GM23338 (cell line): ENCODE results near the gene SLC24A5. TPM values are rescaled to one million over a fixed set of nuclear protein-coding genes. Genes with fewer than 3 reads are reported as not detected.
A peak's percentile ranks its signal among the peaks of the same experiment; 100 is the strongest.

Source experiments
- ATAC-seq: fragments of 200-7000 bp; cut with Tn5 transposase; 3 replicates; pipeline ENCODE4 v1.9.1; 2020
- DNase-seq: peaks from one replicate; pipeline ENCODE4 v3.0.0-alpha.2; 2015; ENCODE audit warnings: low spot score
- H2AFZ ChIP-seq: fragments of 200-600 bp; sonication (generic); 2 replicates; pipeline ENCODE4 v1.8.0; 2016; ENCODE audit warnings: antibody characterized with exemption, mild to moderate bottlenecking, moderate library complexity
- H3F3A ChIP-seq: fragments of 200-600 bp; sonication (generic); replicated peaks from 2 replicates; pipeline ENCODE4 v1.8.0; 2017; ENCODE audit warnings: antibody characterized with exemption, mixed run types, low read depth
- H3K27ac ChIP-seq: fragments of 200-600 bp; sonication (generic); 2 replicates; pipeline ENCODE4 v1.6.1; 2016; ENCODE audit warnings: low read depth
- H3K27me3 ChIP-seq: fragments of 200-600 bp; sonication (generic); 2 replicates; pipeline ENCODE4 v1.8.0; 2016; ENCODE audit warnings: mild to moderate bottlenecking, mixed run types, moderate library complexity; ENCODE audit not compliant: insufficient read depth
- H3K36me3 ChIP-seq: fragments of 200-600 bp; sonication (generic); 2 replicates; pipeline ENCODE4 v1.8.0; 2016; ENCODE audit warnings: mild to moderate bottlenecking; ENCODE audit not compliant: insufficient read depth
- H3K4me1 ChIP-seq: fragments of 200-600 bp; sonication (generic); 2 replicates; pipeline ENCODE4 v1.8.0; 2016; ENCODE audit warnings: mild to moderate bottlenecking, moderate library complexity; ENCODE audit not compliant: insufficient read depth
- H3K4me2 ChIP-seq: fragments of 200-600 bp; sonication (generic); 2 replicates; pipeline ENCODE4 v1.7.1; 2017; ENCODE audit warnings: mixed run types
- H3K4me3 ChIP-seq: fragments of 200-600 bp; sonication (generic); 2 replicates; pipeline ENCODE4 v1.6.1; 2016; ENCODE audit warnings: mixed run types
- H3K79me2 ChIP-seq: fragments of 200-600 bp; sonication (generic); replicated peaks from 2 replicates; pipeline ENCODE4 v1.8.0; 2017; ENCODE audit warnings: mild to moderate bottlenecking; ENCODE audit not compliant: insufficient read depth
- H3K9me2 ChIP-seq: fragments of 200-600 bp; sonication (generic); 2 replicates; pipeline ENCODE4 v1.8.0; 2017; ENCODE audit not compliant: insufficient read depth
- H4K20me1 ChIP-seq: fragments of 200-600 bp; sonication (generic); replicated peaks from 2 replicates; pipeline ENCODE4 v1.8.0; 2017; ENCODE audit warnings: mild to moderate bottlenecking; ENCODE audit not compliant: insufficient read depth
- H3K27ac Mint-ChIP-seq: 2 replicates; pipeline ENCODE4 v1.8.0; 2020; ENCODE audit warnings: inconsistent platforms, mild to moderate bottlenecking, moderate library complexity, mixed read lengths
- H3K27me3 Mint-ChIP-seq: 3 replicates; pipeline ENCODE4 v1.8.0; 2022; ENCODE audit warnings: low read depth, mild to moderate bottlenecking, moderate library complexity, mixed read lengths, inconsistent platforms; ENCODE audit not compliant: insufficient read depth, poor library complexity
- H3K36me3 Mint-ChIP-seq: 3 replicates; pipeline ENCODE4 v1.8.0; 2021; ENCODE audit warnings: low read depth, mild to moderate bottlenecking, inconsistent platforms, moderate library complexity, mixed read lengths
- H3K4me1 Mint-ChIP-seq: 3 replicates; pipeline ENCODE4 v1.8.0; 2020; ENCODE audit warnings: mild to moderate bottlenecking, inconsistent platforms, mixed read lengths
- H3K4me3 Mint-ChIP-seq: 3 replicates; pipeline ENCODE4 v1.8.0; 2021; ENCODE audit warnings: moderate library complexity, mild to moderate bottlenecking, inconsistent platforms, mixed read lengths
- H3K9me3 Mint-ChIP-seq: 3 replicates; pipeline ENCODE4 v1.8.0; 2020; ENCODE audit warnings: moderate library complexity, mild to moderate bottlenecking, inconsistent platforms, mixed read lengths
- CREB1 ChIP-seq: fragments of 250-450 bp; sonication (Bioruptor Pico); IDR thresholded peaks from 2 replicates; pipeline ENCODE4 v1.5.0; 2020; ENCODE audit warnings: low read depth, mild to moderate bottlenecking, moderate library complexity
- EZH2 ChIP-seq: fragments of 200-600 bp; sonication (generic); IDR thresholded peaks from one replicate; pipeline ENCODE4 v1.8.0; 2017; ENCODE audit warnings: antibody characterized with exemption, mild to moderate bottlenecking, low read depth; ENCODE audit not compliant: unreplicated experiment
- EZH2phosphoT487 ChIP-seq: fragments of 200-600 bp; sonication (generic); IDR thresholded peaks from one replicate; pipeline ENCODE4 v1.8.1; 2018; ENCODE audit warnings: antibody characterized with exemption; ENCODE audit not compliant: unreplicated experiment
- JUNB ChIP-seq: IDR thresholded peaks from one replicate; pipeline ENCODE4 v1.6.1; 2016; ENCODE audit warnings: antibody characterized with exemption; ENCODE audit not compliant: unreplicated experiment
- NANOG ChIP-seq: IDR thresholded peaks from 2 replicates; pipeline ENCODE4 v1.6.1; 2016; ENCODE audit warnings: antibody characterized with exemption, borderline replicate concordance
- POLR2AphosphoS5 ChIP-seq: IDR thresholded peaks from 2 replicates; pipeline ENCODE4 v1.6.1; 2016; ENCODE audit warnings: antibody characterized with exemption, low read depth
- STAT1 ChIP-seq: IDR thresholded peaks from one replicate; pipeline ENCODE4 v1.6.1; 2016; ENCODE audit warnings: antibody characterized with exemption; ENCODE audit not compliant: unreplicated experiment
- ZNF114 ChIP-seq: fragments of 250-450 bp; sonication (Bioruptor Pico); IDR thresholded peaks from 2 replicates; pipeline ENCODE4 v1.5.0; 2020; ENCODE audit warnings: mild to moderate bottlenecking, moderate library complexity
- ZNF331 ChIP-seq: fragments of 250-450 bp; sonication (Bioruptor Pico); IDR thresholded peaks from 2 replicates; pipeline ENCODE4 v1.5.0; 2020; ENCODE audit warnings: low read depth, mild to moderate bottlenecking, moderate library complexity
- polyA plus RNA-seq: library from polyadenylated mRNA; unstranded; fragments of >200 nt; fragmentation: Nextera tagmentation; extraction: Ambion mirVana; gene quantifications from 2 replicates; pipeline ENCODE4 v1.2.1, GENCODE V29; 2016
- total RNA-seq: library from RNA; depleted of rRNA; stranded (reverse); fragments of >200 nt; shearing (Covaris generic); gene quantifications from 2 replicates; pipeline ENCODE4 v1.2.3, GENCODE V29; 2014
- TF ChIP-seq, protein P1 (sequence below): IDR thresholded peaks from 2 replicates; pipeline ENCODE4 v1.6.1; 2016; ENCODE audit warnings: antibody characterized with exemption
- TF ChIP-seq, protein P2 (sequence below): IDR thresholded peaks from one replicate; pipeline ENCODE4 v1.6.1; 2018; ENCODE audit warnings: antibody characterized with exemption; ENCODE audit not compliant: unreplicated experiment
- TF ChIP-seq, protein P3 (sequence below), 2 experiments: fragments of 200-600 bp in 1 of 2; sonication (generic) in 1 of 2; conservative IDR thresholded peaks; 2 replicates each; pipeline versions ENCODE4 v1.5.1 to v1.6.1; 2016 to 2017; ENCODE audit warnings: antibody characterized with exemption in 2 of 2, low read depth in 2 of 2, mild to moderate bottlenecking in 2 of 2, moderate library complexity in 1 of 2
- TF ChIP-seq, protein P4 (sequence below): fragments of 250-450 bp; sonication (Bioruptor Pico); IDR thresholded peaks from 2 replicates; pipeline ENCODE4 v1.5.0; 2020; ENCODE audit warnings: mild to moderate bottlenecking, moderate library complexity

Gene SLC24A5
- total and polyA plus RNA-seq, 2 experiments from 2014 or later = 0.39 TPM; not detected in 1

DNA sequence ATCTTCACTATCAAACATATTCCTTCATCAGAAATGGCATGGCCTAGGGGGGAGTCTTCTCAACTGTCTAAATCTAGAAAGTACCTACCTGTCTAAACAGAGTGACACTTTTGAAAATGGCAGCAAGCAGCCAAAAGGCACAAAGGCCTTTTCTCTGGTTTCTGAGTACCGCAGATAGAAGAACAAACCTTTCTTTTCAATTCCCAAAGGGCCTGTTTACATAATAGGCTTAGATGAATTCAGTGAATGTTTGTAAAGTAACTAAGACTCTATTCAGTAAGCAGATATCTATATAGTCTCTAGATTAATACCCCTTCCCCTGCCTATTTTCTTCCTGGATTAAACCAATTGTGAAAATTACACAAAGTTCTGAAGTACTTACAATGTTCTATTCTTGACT is 50.2 kb downstream of the SLC24A5 start:
- H3K27me3 Mint-ChIP-seq = no peaks in the 10 kb centered on the region
- 0 out of 2 replicates have a peak, but pooled peaks cover 14% of the 10 kb centered on the region for H4K20me1 ChIP-seq

More for the DNA sequence above, 50.2 kb downstream of the SLC24A5 start:
- H3K36me3 Mint-ChIP-seq = peaks cover 23% of the 10 kb centered on the region; the same call in 2 of the 3 replicates
- no peak; the same call in 2 of the 3 replicates for ATAC-seq
- Histone ChIP-seq H2AFZ (no peak overlapping the region), H3K27me3 (no peaks in the 10 kb centered on the region), H3K4me2 (0 out of 2 replicates have a peak overlapping the region, but pooled peaks have one; percentile 19), H3K9me2 (no peaks in the 10 kb centered on the region), H3K4me3 (no peak overlapping the region), H3K4me1 (peaks cover 24% of the 10 kb centered on the region), H3F3A (no peaks in the 10 kb centered on the region), H3K79me2 (peaks cover 95% of the 10 kb centered on the region), H3K27ac (no peak overlapping the region), H3K36me3 (0 out of 2 replicates have a peak, but pooled peaks cover 4% of the 10 kb centered on the region)
- H3K9me3 Mint-ChIP-seq = no peaks in the 10 kb centered on the region
- H3K4me1 Mint-ChIP-seq = peaks cover 45% of the 10 kb centered on the region
- no peak for TF ChIP-seq EZH2
- no peak for TF ChIP-seq POLR2AphosphoS5
- TF ChIP-seq, protein P1, sequence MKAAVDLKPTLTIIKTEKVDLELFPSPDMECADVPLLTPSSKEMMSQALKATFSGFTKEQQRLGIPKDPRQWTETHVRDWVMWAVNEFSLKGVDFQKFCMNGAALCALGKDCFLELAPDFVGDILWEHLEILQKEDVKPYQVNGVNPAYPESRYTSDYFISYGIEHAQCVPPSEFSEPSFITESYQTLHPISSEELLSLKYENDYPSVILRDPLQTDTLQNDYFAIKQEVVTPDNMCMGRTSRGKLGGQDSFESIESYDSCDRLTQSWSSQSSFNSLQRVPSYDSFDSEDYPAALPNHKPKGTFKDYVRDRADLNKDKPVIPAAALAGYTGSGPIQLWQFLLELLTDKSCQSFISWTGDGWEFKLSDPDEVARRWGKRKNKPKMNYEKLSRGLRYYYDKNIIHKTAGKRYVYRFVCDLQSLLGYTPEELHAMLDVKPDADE = no peak
- no peak for TF ChIP-seq ZNF331 (CRISPR knock-in tag)
- TF ChIP-seq STAT1 = no peak
- TF ChIP-seq, protein P2, sequence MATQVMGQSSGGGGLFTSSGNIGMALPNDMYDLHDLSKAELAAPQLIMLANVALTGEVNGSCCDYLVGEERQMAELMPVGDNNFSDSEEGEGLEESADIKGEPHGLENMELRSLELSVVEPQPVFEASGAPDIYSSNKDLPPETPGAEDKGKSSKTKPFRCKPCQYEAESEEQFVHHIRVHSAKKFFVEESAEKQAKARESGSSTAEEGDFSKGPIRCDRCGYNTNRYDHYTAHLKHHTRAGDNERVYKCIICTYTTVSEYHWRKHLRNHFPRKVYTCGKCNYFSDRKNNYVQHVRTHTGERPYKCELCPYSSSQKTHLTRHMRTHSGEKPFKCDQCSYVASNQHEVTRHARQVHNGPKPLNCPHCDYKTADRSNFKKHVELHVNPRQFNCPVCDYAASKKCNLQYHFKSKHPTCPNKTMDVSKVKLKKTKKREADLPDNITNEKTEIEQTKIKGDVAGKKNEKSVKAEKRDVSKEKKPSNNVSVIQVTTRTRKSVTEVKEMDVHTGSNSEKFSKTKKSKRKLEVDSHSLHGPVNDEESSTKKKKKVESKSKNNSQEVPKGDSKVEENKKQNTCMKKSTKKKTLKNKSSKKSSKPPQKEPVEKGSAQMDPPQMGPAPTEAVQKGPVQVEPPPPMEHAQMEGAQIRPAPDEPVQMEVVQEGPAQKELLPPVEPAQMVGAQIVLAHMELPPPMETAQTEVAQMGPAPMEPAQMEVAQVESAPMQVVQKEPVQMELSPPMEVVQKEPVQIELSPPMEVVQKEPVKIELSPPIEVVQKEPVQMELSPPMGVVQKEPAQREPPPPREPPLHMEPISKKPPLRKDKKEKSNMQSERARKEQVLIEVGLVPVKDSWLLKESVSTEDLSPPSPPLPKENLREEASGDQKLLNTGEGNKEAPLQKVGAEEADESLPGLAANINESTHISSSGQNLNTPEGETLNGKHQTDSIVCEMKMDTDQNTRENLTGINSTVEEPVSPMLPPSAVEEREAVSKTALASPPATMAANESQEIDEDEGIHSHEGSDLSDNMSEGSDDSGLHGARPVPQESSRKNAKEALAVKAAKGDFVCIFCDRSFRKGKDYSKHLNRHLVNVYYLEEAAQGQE = no peak
- no peak for TF ChIP-seq ZNF114 (CRISPR knock-in tag)
- TF ChIP-seq, protein P3, sequence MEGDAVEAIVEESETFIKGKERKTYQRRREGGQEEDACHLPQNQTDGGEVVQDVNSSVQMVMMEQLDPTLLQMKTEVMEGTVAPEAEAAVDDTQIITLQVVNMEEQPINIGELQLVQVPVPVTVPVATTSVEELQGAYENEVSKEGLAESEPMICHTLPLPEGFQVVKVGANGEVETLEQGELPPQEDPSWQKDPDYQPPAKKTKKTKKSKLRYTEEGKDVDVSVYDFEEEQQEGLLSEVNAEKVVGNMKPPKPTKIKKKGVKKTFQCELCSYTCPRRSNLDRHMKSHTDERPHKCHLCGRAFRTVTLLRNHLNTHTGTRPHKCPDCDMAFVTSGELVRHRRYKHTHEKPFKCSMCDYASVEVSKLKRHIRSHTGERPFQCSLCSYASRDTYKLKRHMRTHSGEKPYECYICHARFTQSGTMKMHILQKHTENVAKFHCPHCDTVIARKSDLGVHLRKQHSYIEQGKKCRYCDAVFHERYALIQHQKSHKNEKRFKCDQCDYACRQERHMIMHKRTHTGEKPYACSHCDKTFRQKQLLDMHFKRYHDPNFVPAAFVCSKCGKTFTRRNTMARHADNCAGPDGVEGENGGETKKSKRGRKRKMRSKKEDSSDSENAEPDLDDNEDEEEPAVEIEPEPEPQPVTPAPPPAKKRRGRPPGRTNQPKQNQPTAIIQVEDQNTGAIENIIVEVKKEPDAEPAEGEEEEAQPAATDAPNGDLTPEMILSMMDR (conservative IDR thresholded peaks at IDR 0.05; ENCODE audit: low read depth in 2 of 2) = no peak
- TF ChIP-seq CREB1 (CRISPR knock-in tag) = no peak
- no peak for TF ChIP-seq NANOG
- no peak for TF ChIP-seq EZH2phosphoT487
- TF ChIP-seq, protein P4, sequence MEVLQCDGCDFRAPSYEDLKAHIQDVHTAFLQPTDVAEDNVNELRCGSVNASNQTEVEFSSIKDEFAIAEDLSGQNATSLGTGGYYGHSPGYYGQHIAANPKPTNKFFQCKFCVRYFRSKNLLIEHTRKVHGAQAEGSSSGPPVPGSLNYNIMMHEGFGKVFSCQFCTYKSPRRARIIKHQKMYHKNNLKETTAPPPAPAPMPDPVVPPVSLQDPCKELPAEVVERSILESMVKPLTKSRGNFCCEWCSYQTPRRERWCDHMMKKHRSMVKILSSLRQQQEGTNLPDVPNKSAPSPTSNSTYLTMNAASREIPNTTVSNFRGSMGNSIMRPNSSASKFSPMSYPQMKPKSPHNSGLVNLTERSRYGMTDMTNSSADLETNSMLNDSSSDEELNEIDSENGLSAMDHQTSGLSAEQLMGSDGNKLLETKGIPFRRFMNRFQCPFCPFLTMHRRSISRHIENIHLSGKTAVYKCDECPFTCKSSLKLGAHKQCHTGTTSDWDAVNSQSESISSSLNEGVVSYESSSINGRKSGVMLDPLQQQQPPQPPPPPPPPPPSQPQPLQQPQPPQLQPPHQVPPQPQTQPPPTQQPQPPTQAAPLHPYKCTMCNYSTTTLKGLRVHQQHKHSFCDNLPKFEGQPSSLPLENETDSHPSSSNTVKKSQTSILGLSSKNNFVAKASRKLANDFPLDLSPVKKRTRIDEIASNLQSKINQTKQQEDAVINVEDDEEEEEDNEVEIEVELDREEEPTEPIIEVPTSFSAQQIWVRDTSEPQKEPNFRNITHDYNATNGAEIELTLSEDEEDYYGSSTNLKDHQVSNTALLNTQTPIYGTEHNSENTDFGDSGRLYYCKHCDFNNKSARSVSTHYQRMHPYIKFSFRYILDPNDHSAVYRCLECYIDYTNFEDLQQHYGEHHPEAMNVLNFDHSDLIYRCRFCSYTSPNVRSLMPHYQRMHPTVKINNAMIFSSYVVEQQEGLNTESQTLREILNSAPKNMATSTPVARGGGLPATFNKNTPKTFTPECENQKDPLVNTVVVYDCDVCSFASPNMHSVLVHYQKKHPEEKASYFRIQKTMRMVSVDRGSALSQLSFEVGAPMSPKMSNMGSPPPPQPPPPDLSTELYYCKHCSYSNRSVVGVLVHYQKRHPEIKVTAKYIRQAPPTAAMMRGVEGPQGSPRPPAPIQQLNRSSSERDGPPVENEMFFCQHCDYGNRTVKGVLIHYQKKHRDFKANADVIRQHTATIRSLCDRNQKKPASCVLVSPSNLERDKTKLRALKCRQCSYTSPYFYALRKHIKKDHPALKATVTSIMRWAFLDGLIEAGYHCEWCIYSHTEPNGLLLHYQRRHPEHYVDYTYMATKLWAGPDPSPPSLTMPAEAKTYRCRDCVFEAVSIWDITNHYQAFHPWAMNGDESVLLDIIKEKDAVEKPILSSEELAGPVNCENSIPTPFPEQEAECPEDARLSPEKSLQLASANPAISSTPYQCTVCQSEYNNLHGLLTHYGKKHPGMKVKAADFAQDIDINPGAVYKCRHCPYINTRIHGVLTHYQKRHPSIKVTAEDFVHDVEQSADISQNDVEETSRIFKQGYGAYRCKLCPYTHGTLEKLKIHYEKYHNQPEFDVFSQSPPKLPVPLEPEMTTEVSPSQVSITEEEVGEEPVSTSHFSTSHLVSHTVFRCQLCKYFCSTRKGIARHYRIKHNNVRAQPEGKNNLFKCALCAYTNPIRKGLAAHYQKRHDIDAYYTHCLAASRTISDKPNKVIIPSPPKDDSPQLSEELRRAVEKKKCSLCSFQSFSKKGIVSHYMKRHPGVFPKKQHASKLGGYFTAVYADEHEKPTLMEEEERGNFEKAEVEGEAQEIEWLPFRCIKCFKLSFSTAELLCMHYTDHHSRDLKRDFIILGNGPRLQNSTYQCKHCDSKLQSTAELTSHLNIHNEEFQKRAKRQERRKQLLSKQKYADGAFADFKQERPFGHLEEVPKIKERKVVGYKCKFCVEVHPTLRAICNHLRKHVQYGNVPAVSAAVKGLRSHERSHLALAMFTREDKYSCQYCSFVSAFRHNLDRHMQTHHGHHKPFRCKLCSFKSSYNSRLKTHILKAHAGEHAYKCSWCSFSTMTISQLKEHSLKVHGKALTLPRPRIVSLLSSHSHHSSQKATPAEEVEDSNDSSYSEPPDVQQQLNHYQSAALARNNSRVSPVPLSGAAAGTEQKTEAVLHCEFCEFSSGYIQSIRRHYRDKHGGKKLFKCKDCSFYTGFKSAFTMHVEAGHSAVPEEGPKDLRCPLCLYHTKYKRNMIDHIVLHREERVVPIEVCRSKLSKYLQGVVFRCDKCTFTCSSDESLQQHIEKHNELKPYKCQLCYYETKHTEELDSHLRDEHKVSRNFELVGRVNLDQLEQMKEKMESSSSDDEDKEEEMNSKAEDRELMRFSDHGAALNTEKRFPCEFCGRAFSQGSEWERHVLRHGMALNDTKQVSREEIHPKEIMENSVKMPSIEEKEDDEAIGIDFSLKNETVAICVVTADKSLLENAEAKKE (CRISPR knock-in tag) = no peak
- TF ChIP-seq JUNB = no peak
- H3K27ac Mint-ChIP-seq = no peak overlapping the region
- H3K4me3 Mint-ChIP-seq = no peak overlapping the region
- DNase-seq = no peak
